Fibroblast of the aortic adventitia (primary cell): ENCODE results near the gene TTI1. TPM values are rescaled to one million over a fixed set of nuclear protein-coding genes. Genes with fewer than 3 reads are reported as not detected.

Experiments
- DNase-seq: peaks from one replicate; pipeline ENCODE4 v3.0.0-alpha.2; 2010; ENCODE audit warnings: low read depth
- H3K4me3 ChIP-seq: 2 replicates; pipeline ENCODE4 v1.5.1; 2011; ENCODE audit warnings: low read depth, mild to moderate bottlenecking, control low read depth, low read length, moderate library complexity
- CTCF ChIP-seq: IDR thresholded peaks from 2 replicates; pipeline ENCODE4 v1.5.1; 2011; ENCODE audit warnings: mild to moderate bottlenecking, low read length, control low read depth, inconsistent platforms; ENCODE audit not compliant: insufficient read depth
- total RNA-seq: library from RNA; depleted of rRNA; stranded (reverse); fragments of >200 nt; gene quantifications from 2 replicates; pipeline ENCODE4 v1.2.3, GENCODE V29; 2012; ENCODE audit warnings: low replicate concordance

Gene TTI1
- total RNA-seq, 1 donor, result 26.0 TPM

GRCh38 chr20:38031957-38032356, 1.3 kb downstream of the TTI1 start:
- H3K4me3 ChIP-seq, result no peak overlapping the region
- DNase-seq, result no peak
- TF ChIP-seq CTCF, result no peak

- no peak overlapping the region for H3K4me3 ChIP-seq
- TF ChIP-seq CTCF, result no peak
- no peak for DNase-seq
Observed at GRCh38 chr20:38029453-38029852, 3.8 kb downstream of the TTI1 start.

GRCh38 chr20:38024496-38024895, 8.8 kb downstream of the TTI1 start:
- no peak for DNase-seq
- H3K4me3 ChIP-seq, result no peak overlapping the region
- TF ChIP-seq CTCF, result no peak

- peak; percentile 31 for DNase-seq
- no peak for TF ChIP-seq CTCF
- no peak overlapping the region for H3K4me3 ChIP-seq
Observed at GRCh38 chr20:38023181-38024001, 9.9 kb downstream of the TTI1 start.

GRCh38 chr20:38021087-38021772, 12.0 kb downstream of the TTI1 start:
- TF ChIP-seq CTCF, result no peak
- H3K4me3 ChIP-seq, result no peak overlapping the region
- DNase-seq, result no peak

GRCh38 chr20:38018385-38018784, 14.9 kb downstream of the TTI1 start:
- DNase-seq, result no peak
- H3K4me3 ChIP-seq, result no peak overlapping the region
- TF ChIP-seq CTCF, result no peak
